Left ventricle myocardium inferior (tissue), 1 donor: ENCODE measurements around the gene NRL. TPM values are rescaled to one million over a fixed set of nuclear protein-coding genes. Genes with fewer than 3 reads are reported as not detected.
A peak's percentile ranks its signal among the peaks of the same experiment; 100 is the strongest.

Experiments used
- DNase-seq: peaks from one replicate; pipeline ENCODE4 v3.0.0-alpha.2; 2020
- H3K27ac ChIP-seq: fragments of 200-600 bp; replicated peaks from 2 replicates; pipeline ENCODE4 v1.8.0; 2021
- H3K27me3 ChIP-seq: fragments of 200-600 bp; 2 replicates; pipeline ENCODE4 v1.8.0; 2021; ENCODE audit warnings: low read depth
- H3K36me3 ChIP-seq: fragments of 200-600 bp; 2 replicates; pipeline ENCODE4 v1.8.0; 2021
- H3K4me1 ChIP-seq: fragments of 200-600 bp; 2 replicates; pipeline ENCODE4 v1.8.0; 2021
- H3K4me3 ChIP-seq: fragments of 200-600 bp; 2 replicates; pipeline ENCODE4 v1.8.0; 2021; ENCODE audit warnings: mild to moderate bottlenecking, moderate library complexity
- H3K9me3 ChIP-seq: fragments of 200-600 bp; replicated peaks from 2 replicates; pipeline ENCODE4 v1.8.0; 2021
- CTCF ChIP-seq: fragments of 200-600 bp; IDR thresholded peaks from 2 replicates; pipeline ENCODE4 v1.8.0; 2021; ENCODE audit warnings: antibody characterized with exemption, mild to moderate bottlenecking, borderline replicate concordance
- intact Hi-C: fragments of 100-400 bp; cut with micrococcal nuclease; formaldehyde crosslinking; loops from one replicate; pipeline ENCODE4 v1.11.0; 2022
- total RNA-seq: library from RNA; stranded (reverse); fragmentation: NEBNext Ultra II Directional; extraction: Animal tissue kit (Norgen Biotek cat#: 25700); gene quantifications from one replicate; pipeline ENCODE4 v1.2.1, GENCODE V29; 2021
- donor health status: DM: no; HTN: yes; CAD: no; lungs with severe emphysema.

The NRL gene
- total RNA-seq, 1 donor from 2014 or later = 1.5 TPM

GRCh38 chr14:24081739-24082211, 33.0 kb downstream of the NRL start:
- TF ChIP-seq CTCF = no peak
- Histone ChIP-seq H3K4me1 (peaks cover 15% of the 10 kb centered on the region), H3K4me3 (peak overlapping the region; percentile 72), H3K9me3 (no peaks in the 10 kb centered on the region), H3K27me3 (peaks cover 35% of the 10 kb centered on the region), H3K27ac (no peak overlapping the region), H3K36me3 (no peaks in the 10 kb centered on the region)
- DNase-seq = no peak
- intact Hi-C loops = no loop called here

GRCh38 chr14:24080888-24081738, 33.6 kb downstream of the NRL start:
- Histone ChIP-seq H3K36me3 (no peaks in the 10 kb centered on the region), H3K9me3 (no peaks in the 10 kb centered on the region), H3K4me1 (peaks cover 15% of the 10 kb centered on the region), H3K4me3 (peak overlapping the region; percentile 72), H3K27me3 (peaks cover 38% of the 10 kb centered on the region), H3K27ac (peak overlapping the region; percentile 58)
- intact Hi-C loops = no loop called here
- no peak for TF ChIP-seq CTCF
- peak; percentile 35 for DNase-seq

GRCh38 chr14:24080142-24080530, 34.6 kb downstream of the NRL start:
- Histone ChIP-seq H3K36me3 (no peaks in the 10 kb centered on the region), H3K27ac (no peak overlapping the region), H3K9me3 (no peaks in the 10 kb centered on the region), H3K4me1 (peaks cover 15% of the 10 kb centered on the region), H3K27me3 (peaks cover 38% of the 10 kb centered on the region), H3K4me3 (no peak overlapping the region)
- intact Hi-C loops = no loop called here
- TF ChIP-seq CTCF = no peak
- no peak for DNase-seq

GRCh38 chr14:24079491-24080141, 35.1 kb downstream of the NRL start:
- H3K9me3 ChIP-seq = no peaks in the 10 kb centered on the region
- peaks cover 38% of the 10 kb centered on the region for H3K27me3 ChIP-seq
- DNase-seq = no peak
- TF ChIP-seq CTCF = no peak
- peaks cover 15% of the 10 kb centered on the region for H3K4me1 ChIP-seq
- H3K36me3 ChIP-seq = no peaks in the 10 kb centered on the region
- H3K4me3 ChIP-seq = no peak overlapping the region
- no peak overlapping the region for H3K27ac ChIP-seq
- intact Hi-C loops = no loop called here

GRCh38 chr14:24078146-24078545, 36.6 kb downstream of the NRL start:
- no peak for TF ChIP-seq CTCF
- no peak for DNase-seq
- Histone ChIP-seq H3K4me1 (peaks cover 15% of the 10 kb centered on the region), H3K4me3 (no peak overlapping the region), H3K36me3 (no peaks in the 10 kb centered on the region), H3K27me3 (peaks cover 49% of the 10 kb centered on the region), H3K27ac (no peak overlapping the region), H3K9me3 (no peaks in the 10 kb centered on the region)
- intact Hi-C loops = no loop called here
